Myocyte (in vitro differentiated cells): ENCODE results near the gene DHRS11. TPM values are rescaled to one million over a fixed set of nuclear protein-coding genes. Genes with fewer than 3 reads are reported as not detected.
"Not testable (repeated sequence)": the region's sequence is repeated elsewhere in the genome, so short reads cannot be mapped to it uniquely, and the experiment has no call there.

Experiments used
- DNase-seq: peaks from one replicate; pipeline ENCODE4 v3.0.0-alpha.2; 2012; ENCODE audit warnings: low read depth
- total RNA-seq: library from RNA; depleted of rRNA; stranded (reverse); fragments of >200 nt; gene quantifications from 2 replicates; pipeline ENCODE4 v1.2.3, GENCODE V29; 2014

Gene DHRS11
- total RNA-seq, 1 donor from 2014 or later, result 5.7 TPM

- DNase-seq, result peak; percentile 59
Measured at GRCh38 chr17:36593656-36594316, 2.1 kb downstream of the DHRS11 start.

GRCh38 chr17:36594626-36595401 is 3.1 kb downstream of the DHRS11 start:
- DNase-seq, result no peak

GRCh38 chr17:36597226-36597625 is 5.5 kb downstream of the DHRS11 start:
- DNase-seq, result no peak

GRCh38 chr17:36597866-36598777 is 6.4 kb downstream of the DHRS11 start:
- DNase-seq, result no peak

GRCh38 chr17:36598951-36599401 is 7.3 kb downstream of the DHRS11 start:
- no peak for DNase-seq

- DNase-seq, result no peak
Measured at GRCh38 chr17:36599546-36600250, 8.0 kb downstream of the DHRS11 start.

GRCh38 chr17:36600465-36600864 is 8.8 kb downstream of the DHRS11 start:
- DNase-seq, result no peak

GRCh38 chr17:36600936-36601302 is 9.2 kb downstream of the DHRS11 start:
- DNase-seq, result no peak

- DNase-seq, result peak; percentile 95
Measured at GRCh38 chr17:36601303-36602029, 9.8 kb downstream of the DHRS11 start, which contains the start of gene MRM1. Gene MRM1 (plus strand): TSS chr17:36601583. CDS start chr17:36601811, 228 bp downstream.

GRCh38 chr17:36602030-36602748 is 10.5 kb downstream of the DHRS11 start:
- peak; percentile 12 for DNase-seq

- DNase-seq, result peak; percentile 76
Measured at GRCh38 chr17:36602924-36603384, 11.3 kb downstream of the DHRS11 start.

GRCh38 chr17:36605028-36605427 is 13.3 kb downstream of the DHRS11 start:
- DNase-seq, result not testable (repeated sequence)

- DNase-seq, result no peak
Measured at GRCh38 chr17:36608280-36608679, 16.6 kb downstream of the DHRS11 start.

- no peak for DNase-seq
Measured at GRCh38 chr17:36608794-36609497, 17.3 kb downstream of the DHRS11 start.

GRCh38 chr17:36609498-36609862 is 17.8 kb downstream of the DHRS11 start:
- DNase-seq, result no peak

GRCh38 chr17:36610474-36610873 is 18.8 kb downstream of the DHRS11 start:
- peak; percentile 31 for DNase-seq

GRCh38 chr17:36611345-36612072 is 19.8 kb downstream of the DHRS11 start:
- DNase-seq, result peak; percentile 16

- no peak for DNase-seq
Measured at GRCh38 chr17:36612323-36612722, 20.6 kb downstream of the DHRS11 start.
